ENCODE measurements around the gene CLCA2.
A peak's percentile ranks its signal among the peaks of the same experiment; 100 is the strongest.

CLCA2 gene

GRCh38 chr1:86389307-86389706 is 34.7 kb upstream of the CLCA2 start:
- TF ChIP-seq SIN3A (IDR thresholded peaks at IDR 0.05; ENCODE audit: borderline replicate concordance, insufficient read depth, low read length) (no peak), POLR2AphosphoS5 (IDR thresholded peaks at IDR 0.05; ENCODE audit: low read depth, low read length) (no peak), TAF1 (IDR thresholded peaks at IDR 0.05; ENCODE audit: borderline replicate concordance, insufficient read depth, low read length) (no peak)

GRCh38 chr1:86394416-86394815 is 29.6 kb upstream of the CLCA2 start:
- TF ChIP-seq SIN3A (IDR thresholded peaks at IDR 0.05; ENCODE audit: borderline replicate concordance, insufficient read depth, low read length) (no peak), FOXP2 (optimal IDR thresholded peaks at IDR 0.05; ENCODE audit: borderline replicate concordance, extremely low read depth, extremely low read length, insufficient read depth) (no peak), TAF1 (IDR thresholded peaks at IDR 0.05; ENCODE audit: borderline replicate concordance, insufficient read depth, low read length) (no peak), POLR2AphosphoS5 (IDR thresholded peaks at IDR 0.05; ENCODE audit: low read depth, low read length) (no peak)
- TF ChIP-seq, protein P1, sequence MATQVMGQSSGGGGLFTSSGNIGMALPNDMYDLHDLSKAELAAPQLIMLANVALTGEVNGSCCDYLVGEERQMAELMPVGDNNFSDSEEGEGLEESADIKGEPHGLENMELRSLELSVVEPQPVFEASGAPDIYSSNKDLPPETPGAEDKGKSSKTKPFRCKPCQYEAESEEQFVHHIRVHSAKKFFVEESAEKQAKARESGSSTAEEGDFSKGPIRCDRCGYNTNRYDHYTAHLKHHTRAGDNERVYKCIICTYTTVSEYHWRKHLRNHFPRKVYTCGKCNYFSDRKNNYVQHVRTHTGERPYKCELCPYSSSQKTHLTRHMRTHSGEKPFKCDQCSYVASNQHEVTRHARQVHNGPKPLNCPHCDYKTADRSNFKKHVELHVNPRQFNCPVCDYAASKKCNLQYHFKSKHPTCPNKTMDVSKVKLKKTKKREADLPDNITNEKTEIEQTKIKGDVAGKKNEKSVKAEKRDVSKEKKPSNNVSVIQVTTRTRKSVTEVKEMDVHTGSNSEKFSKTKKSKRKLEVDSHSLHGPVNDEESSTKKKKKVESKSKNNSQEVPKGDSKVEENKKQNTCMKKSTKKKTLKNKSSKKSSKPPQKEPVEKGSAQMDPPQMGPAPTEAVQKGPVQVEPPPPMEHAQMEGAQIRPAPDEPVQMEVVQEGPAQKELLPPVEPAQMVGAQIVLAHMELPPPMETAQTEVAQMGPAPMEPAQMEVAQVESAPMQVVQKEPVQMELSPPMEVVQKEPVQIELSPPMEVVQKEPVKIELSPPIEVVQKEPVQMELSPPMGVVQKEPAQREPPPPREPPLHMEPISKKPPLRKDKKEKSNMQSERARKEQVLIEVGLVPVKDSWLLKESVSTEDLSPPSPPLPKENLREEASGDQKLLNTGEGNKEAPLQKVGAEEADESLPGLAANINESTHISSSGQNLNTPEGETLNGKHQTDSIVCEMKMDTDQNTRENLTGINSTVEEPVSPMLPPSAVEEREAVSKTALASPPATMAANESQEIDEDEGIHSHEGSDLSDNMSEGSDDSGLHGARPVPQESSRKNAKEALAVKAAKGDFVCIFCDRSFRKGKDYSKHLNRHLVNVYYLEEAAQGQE (IDR thresholded peaks at IDR 0.05; ENCODE audit: insufficient read depth in 1 of 2, low read depth in 2 of 2, low read length in 2 of 2) = no peak

- 0 out of 2 replicates have a peak, but pooled peaks have one; percentile 37 for TF ChIP-seq TAF1 (IDR thresholded peaks at IDR 0.05; ENCODE audit: borderline replicate concordance, insufficient read depth, low read length)
- TF ChIP-seq POLR2AphosphoS5 (IDR thresholded peaks at IDR 0.05; ENCODE audit: low read depth, low read length) = no peak; the same call in 1 of the 2 replicates
Measured at GRCh38 chr1:86395751-86396497, 28.0 kb upstream of the CLCA2 start, which contains the start of gene ODF2L. Gene ODF2L (minus strand): TSS chr1:86396323. CDS start chr1:86387027, 9,296 bp downstream.

GRCh38 chr1:86396498-86396890 is 27.5 kb upstream of the CLCA2 start:
- TF ChIP-seq FOXP2 (optimal IDR thresholded peaks at IDR 0.05; ENCODE audit: borderline replicate concordance, extremely low read depth, extremely low read length, insufficient read depth) (no peak), SIN3A (IDR thresholded peaks at IDR 0.05; ENCODE audit: borderline replicate concordance, insufficient read depth, low read length) (0 out of 2 replicates have a peak, but pooled peaks have one; percentile 20), POLR2AphosphoS5 (IDR thresholded peaks at IDR 0.05; ENCODE audit: low read depth, low read length) (no peak)
- TF ChIP-seq, protein P1 (IDR thresholded peaks at IDR 0.05; ENCODE audit: insufficient read depth in 1 of 2, low read depth in 2 of 2, low read length in 2 of 2) = no peak

- TF ChIP-seq SIN3A (IDR thresholded peaks at IDR 0.05; ENCODE audit: borderline replicate concordance, insufficient read depth, low read length) (no peak), FOXP2 (optimal IDR thresholded peaks at IDR 0.05; ENCODE audit: borderline replicate concordance, extremely low read depth, extremely low read length, insufficient read depth) (no peak), POLR2AphosphoS5 (IDR thresholded peaks at IDR 0.05; ENCODE audit: low read depth, low read length) (no peak), TAF1 (IDR thresholded peaks at IDR 0.05; ENCODE audit: borderline replicate concordance, insufficient read depth, low read length) (no peak)
- TF ChIP-seq, protein P1 (IDR thresholded peaks at IDR 0.05; ENCODE audit: insufficient read depth in 1 of 2, low read depth in 2 of 2, low read length in 2 of 2) = no peak
Measured at GRCh38 chr1:86409416-86410021, 14.5 kb upstream of the CLCA2 start.

DNA sequence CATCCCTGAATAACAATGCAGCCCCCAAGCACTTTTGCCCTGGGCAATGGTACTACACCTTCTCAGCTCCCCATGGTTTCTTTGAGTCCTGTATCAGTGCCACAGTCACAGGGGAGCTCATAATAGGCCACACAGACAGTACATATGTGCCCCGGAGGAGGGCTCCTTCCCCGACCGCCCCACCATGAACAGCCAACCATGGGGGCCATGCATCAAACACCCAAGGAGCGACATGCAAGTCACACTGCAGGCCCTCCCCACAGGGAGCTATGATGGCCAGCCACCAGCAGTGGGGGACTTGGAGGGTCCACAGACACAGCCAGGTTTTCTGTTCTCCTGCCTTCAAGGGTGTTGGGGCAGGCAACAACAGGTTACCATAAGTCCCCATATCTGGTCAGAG is 13.1 kb upstream of the CLCA2 start:
- TF ChIP-seq TAF1 (IDR thresholded peaks at IDR 0.05; ENCODE audit: borderline replicate concordance, insufficient read depth, low read length) (no peak), SIN3A (IDR thresholded peaks at IDR 0.05; ENCODE audit: borderline replicate concordance, insufficient read depth, low read length) (no peak), FOXP2 (optimal IDR thresholded peaks at IDR 0.05; ENCODE audit: borderline replicate concordance, extremely low read depth, extremely low read length, insufficient read depth) (no peak), POLR2AphosphoS5 (IDR thresholded peaks at IDR 0.05; ENCODE audit: low read depth, low read length) (no peak)
- TF ChIP-seq, protein P1 (IDR thresholded peaks at IDR 0.05; ENCODE audit: insufficient read depth in 1 of 2, low read depth in 2 of 2, low read length in 2 of 2) = no peak

All from PFSK-1 (cell line).